HFF-Myc (cell line): ENCODE data around the gene REXO4.

Experiments
- DNase-seq: peaks from one replicate; pipeline ENCODE4 v3.0.0-alpha.2; 2011; ENCODE audit warnings: low read depth; ENCODE audit errors: extremely low read depth
- H3K4me3 ChIP-seq: replicated peaks from 2 replicates; pipeline ENCODE4 v1.5.1; 2011; ENCODE audit warnings: low read depth, mild to moderate bottlenecking, control low read depth, low read length
- CTCF ChIP-seq: IDR thresholded peaks from 2 replicates; pipeline ENCODE4 v1.5.1; 2012; ENCODE audit warnings: mild to moderate bottlenecking, low read depth, low read length, control low read depth; ENCODE audit errors: missing control alignments

Gene REXO4

GRCh38 chr9:133356391-133357091 is 61.3 kb downstream of the REXO4 start, which contains the start of the genes SURF1 and SURF2:
SURF1 (minus strand) TSS chr9:133356487; CDS start chr9:133356453, 34 bp downstream.
SURF2 (plus strand) TSS chr9:133356550; CDS start chr9:133356593, 43 bp downstream.
- H3K4me3 ChIP-seq, result peak within 1 kb of the TSS; percentile 88
- DNase-seq, result no peak
- no peak for TF ChIP-seq CTCF
